Nephron progenitor cell (in vitro differentiated cells): ENCODE measurements around the gene UNC13B.

Experiments used
- DNase-seq: peaks from one replicate; pipeline ENCODE4 v3.0.0; 2021
- H3K27ac Mint-ChIP-seq: 2 replicates; pipeline ENCODE4 v1.8.0; 2021; ENCODE audit warnings: mild to moderate bottlenecking, moderate library complexity, mixed read lengths
- H3K27me3 Mint-ChIP-seq: 2 replicates; pipeline ENCODE4 v1.8.0; 2021; ENCODE audit warnings: mild to moderate bottlenecking, low read depth, mixed read lengths; ENCODE audit not compliant: poor library complexity
- H3K36me3 Mint-ChIP-seq: 2 replicates; pipeline ENCODE4 v1.8.0; 2021; ENCODE audit warnings: low read depth, mixed read lengths
- H3K4me1 Mint-ChIP-seq: 2 replicates; pipeline ENCODE4 v1.8.0; 2021; ENCODE audit warnings: mixed read lengths
- H3K4me3 Mint-ChIP-seq: 2 replicates; pipeline ENCODE4 v1.8.0; 2021; ENCODE audit warnings: mild to moderate bottlenecking, moderate library complexity, mixed read lengths
- H3K9me3 Mint-ChIP-seq: 2 replicates; pipeline ENCODE4 v1.8.0; 2021; ENCODE audit warnings: mild to moderate bottlenecking, moderate library complexity, mixed read lengths
- TF ChIP-seq, protein P1 (sequence below): fragments of 200-600 bp; sonication (generic); IDR thresholded peaks from 2 replicates; pipeline ENCODE4 v1.5.0; 2021; ENCODE audit warnings: antibody characterized with exemption

The UNC13B gene

DNA sequence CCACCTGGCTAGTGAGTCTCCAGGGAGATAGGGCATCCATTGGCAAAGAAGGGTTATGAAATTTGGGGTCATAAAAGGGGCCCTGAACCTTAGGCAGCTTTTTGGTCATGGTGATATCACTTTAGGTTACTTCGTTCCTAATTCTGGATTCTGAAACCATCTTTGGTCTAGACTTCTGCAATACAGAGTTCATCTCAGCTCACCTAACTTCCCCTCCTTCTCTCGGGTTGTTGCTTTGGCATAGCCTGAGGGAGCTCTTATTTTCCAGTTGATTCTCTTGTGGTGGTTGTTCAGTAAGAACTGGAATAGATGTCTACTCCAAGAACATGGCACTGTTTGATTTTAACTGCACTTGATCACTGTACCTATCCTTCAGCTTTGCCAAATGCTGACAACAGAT lies 179.2 kb downstream of the UNC13B start:
- Mint-ChIP-seq H3K4me1 (peaks cover 13% of the 10 kb centered on the region), H3K36me3 (no peaks in the 10 kb centered on the region), H3K27me3 (peaks cover 3% of the 10 kb centered on the region), H3K4me3 (no peak overlapping the region), H3K9me3 (no peaks in the 10 kb centered on the region), H3K27ac (no peak overlapping the region)
- no peak for DNase-seq
- TF ChIP-seq, protein P1, sequence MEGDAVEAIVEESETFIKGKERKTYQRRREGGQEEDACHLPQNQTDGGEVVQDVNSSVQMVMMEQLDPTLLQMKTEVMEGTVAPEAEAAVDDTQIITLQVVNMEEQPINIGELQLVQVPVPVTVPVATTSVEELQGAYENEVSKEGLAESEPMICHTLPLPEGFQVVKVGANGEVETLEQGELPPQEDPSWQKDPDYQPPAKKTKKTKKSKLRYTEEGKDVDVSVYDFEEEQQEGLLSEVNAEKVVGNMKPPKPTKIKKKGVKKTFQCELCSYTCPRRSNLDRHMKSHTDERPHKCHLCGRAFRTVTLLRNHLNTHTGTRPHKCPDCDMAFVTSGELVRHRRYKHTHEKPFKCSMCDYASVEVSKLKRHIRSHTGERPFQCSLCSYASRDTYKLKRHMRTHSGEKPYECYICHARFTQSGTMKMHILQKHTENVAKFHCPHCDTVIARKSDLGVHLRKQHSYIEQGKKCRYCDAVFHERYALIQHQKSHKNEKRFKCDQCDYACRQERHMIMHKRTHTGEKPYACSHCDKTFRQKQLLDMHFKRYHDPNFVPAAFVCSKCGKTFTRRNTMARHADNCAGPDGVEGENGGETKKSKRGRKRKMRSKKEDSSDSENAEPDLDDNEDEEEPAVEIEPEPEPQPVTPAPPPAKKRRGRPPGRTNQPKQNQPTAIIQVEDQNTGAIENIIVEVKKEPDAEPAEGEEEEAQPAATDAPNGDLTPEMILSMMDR = no peak

DNA sequence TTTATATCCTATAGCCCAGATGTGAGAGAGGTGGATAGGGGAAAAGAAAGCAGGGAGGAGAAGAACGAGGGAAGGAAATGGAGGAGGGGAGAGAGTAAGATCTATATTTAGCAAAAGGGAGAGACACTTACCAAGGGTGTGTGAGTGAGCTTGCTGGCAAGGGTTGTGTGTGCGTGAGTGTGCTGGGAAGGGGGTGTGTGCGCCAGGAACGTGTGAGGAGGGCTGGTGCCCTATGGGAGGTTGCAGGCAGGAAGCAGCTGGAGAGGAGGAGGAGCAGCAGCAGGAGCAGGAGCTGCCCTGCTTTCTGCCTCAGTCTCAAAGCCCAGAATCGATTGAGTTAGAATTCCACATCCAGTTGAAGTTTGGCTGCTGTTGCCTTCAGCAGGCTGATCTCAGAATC lies 179.8 kb downstream of the UNC13B start:
- Mint-ChIP-seq H3K27ac (no peak overlapping the region), H3K27me3 (peaks cover 3% of the 10 kb centered on the region), H3K4me3 (peak overlapping the region; percentile 6), H3K9me3 (no peaks in the 10 kb centered on the region), H3K36me3 (no peaks in the 10 kb centered on the region), H3K4me1 (peaks cover 13% of the 10 kb centered on the region)
- TF ChIP-seq, protein P1 = no peak
- DNase-seq = no peak

DNA sequence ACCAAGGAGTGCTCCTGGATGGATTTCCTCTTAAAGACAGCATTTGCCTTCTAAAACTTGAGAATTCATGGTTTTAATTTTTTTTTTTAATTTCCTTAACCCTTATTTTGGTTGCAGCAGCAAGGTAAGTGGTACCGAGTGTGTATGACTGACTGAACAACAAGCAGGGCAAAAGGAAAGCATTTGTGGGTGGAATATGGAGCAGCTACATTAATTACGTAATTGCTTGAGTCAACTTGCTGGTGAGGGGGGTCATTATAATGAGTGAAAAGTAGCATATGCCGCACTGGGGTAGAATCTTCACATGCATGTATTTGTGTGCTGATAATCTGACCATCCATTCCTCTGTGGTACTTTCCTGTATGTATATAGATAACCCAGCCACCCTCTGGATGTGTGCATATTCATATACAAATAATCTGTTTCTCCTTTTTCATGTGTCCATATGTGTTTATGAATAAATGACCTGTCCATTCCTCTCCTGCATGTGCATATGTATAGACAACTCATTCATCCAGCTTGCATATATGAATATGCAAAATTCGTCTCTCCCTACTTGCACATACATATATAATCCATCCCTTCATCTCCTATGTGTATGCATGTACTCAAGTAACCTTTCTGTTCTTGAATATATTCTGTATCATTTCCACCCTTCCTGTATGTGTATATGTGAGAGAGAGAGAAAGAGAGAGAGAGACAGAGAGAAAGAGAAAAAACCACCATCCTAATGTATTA lies 180.6 kb downstream of the UNC13B start:
- Mint-ChIP-seq H3K9me3 (no peaks in the 10 kb centered on the region), H3K4me3 (no peak overlapping the region), H3K27ac (no peak overlapping the region), H3K4me1 (peaks cover 13% of the 10 kb centered on the region), H3K27me3 (peaks cover 3% of the 10 kb centered on the region), H3K36me3 (no peaks in the 10 kb centered on the region)
- TF ChIP-seq, protein P1 = no peak
- DNase-seq = no peak

DNA sequence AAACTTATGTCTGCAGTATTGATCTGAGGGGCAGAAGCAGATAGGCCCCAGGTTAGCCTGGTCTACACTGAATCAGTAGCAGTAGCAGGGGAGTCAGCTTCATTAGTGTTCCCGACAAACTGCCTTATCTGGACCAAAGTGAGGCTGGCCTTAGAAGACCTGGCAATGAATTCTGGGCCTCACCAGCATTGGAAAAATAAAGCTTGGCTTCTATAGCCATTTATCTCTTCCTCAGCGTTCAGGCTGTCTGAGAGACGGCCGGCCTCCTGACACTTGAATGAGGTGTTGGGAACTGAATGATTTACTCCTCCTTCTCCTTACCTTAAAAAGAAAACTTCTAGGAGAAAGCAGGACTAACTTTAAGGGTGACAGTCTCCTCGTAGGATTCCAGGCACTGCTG lies 186.3 kb downstream of the UNC13B start:
- no peak overlapping the region for H3K4me3 Mint-ChIP-seq
- no peak for DNase-seq
- no peaks in the 10 kb centered on the region for H3K4me1 Mint-ChIP-seq
- H3K9me3 Mint-ChIP-seq = no peaks in the 10 kb centered on the region
- H3K27ac Mint-ChIP-seq = no peak overlapping the region
- H3K27me3 Mint-ChIP-seq = no peaks in the 10 kb centered on the region
- TF ChIP-seq, protein P1 = no peak
- no peaks in the 10 kb centered on the region for H3K36me3 Mint-ChIP-seq

DNA sequence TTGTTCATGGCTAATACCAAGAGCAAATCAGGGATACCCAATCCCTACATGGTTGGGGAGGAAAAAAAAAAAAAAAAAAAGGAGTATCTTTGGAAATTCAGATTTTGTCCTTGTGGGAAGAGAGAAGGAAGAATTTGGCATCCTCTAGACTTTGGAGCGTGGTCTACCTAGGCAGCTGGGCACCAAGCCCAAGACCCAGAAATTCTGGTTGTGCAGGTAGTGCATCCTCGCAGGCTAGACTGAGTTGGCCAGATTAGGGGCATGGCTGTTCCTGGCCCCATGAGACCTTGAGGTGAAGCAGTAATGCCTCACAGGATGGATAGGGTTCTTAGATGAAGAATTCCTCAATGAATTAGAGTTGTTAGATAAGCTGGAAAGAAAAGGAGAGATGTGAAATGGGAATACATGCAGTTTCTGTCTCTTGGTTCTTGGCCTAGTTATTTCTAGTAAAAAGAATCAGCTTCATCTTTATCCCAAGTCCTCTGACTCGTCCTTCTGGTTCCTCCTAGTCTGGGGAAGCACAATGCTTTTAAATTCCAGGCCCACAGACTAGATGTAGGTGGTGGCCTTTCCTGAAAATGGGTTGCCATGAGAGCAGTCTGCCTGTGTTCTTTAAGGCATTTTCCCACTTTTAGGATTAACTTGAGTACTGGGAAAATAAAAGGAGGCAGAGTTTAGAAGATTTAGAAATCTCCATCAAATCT lies 187.6 kb downstream of the UNC13B start:
- TF ChIP-seq, protein P1 = no peak
- Mint-ChIP-seq H3K4me1 (no peaks in the 10 kb centered on the region), H3K9me3 (no peaks in the 10 kb centered on the region), H3K27ac (no peak overlapping the region), H3K4me3 (no peak overlapping the region), H3K36me3 (no peaks in the 10 kb centered on the region), H3K27me3 (no peaks in the 10 kb centered on the region)
- no peak for DNase-seq

DNA sequence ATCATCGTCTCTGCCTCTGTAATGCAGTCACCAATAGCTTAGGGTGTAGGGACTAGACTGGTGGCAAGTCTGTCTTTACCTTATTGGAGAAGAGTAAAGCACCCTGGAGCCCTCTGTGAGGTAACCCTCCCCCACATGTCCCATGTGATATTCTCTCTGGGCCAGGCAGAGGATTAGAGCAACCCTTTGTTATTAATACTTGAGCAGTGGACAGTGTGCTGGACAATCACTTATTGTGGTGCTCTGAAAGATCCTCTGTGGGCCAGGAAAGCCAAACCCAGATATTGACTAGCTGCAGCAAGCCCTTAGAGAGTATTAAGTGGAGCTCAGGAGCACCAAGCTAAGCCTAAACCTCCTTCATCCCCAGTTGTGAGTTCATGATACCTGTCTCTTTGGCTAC lies 188.4 kb downstream of the UNC13B start:
- H3K27ac Mint-ChIP-seq = no peak overlapping the region
- no peak overlapping the region for H3K4me3 Mint-ChIP-seq
- H3K9me3 Mint-ChIP-seq = no peaks in the 10 kb centered on the region
- no peak for DNase-seq
- TF ChIP-seq, protein P1 = no peak
- H3K27me3 Mint-ChIP-seq = no peaks in the 10 kb centered on the region
- no peaks in the 10 kb centered on the region for H3K36me3 Mint-ChIP-seq
- H3K4me1 Mint-ChIP-seq = no peaks in the 10 kb centered on the region
